ENCODE results near the gene RASGRF1. TPM values are rescaled to one million over a fixed set of nuclear protein-coding genes. Genes with fewer than 3 reads are reported as not detected.
"Not testable (repeated sequence)": the region's sequence is repeated elsewhere in the genome, so short reads cannot be mapped to it uniquely, and the experiment has no call there.

The RASGRF1 gene
- total RNA-seq, 1 donor from 2014 or later = 2.2 TPM

DNA sequence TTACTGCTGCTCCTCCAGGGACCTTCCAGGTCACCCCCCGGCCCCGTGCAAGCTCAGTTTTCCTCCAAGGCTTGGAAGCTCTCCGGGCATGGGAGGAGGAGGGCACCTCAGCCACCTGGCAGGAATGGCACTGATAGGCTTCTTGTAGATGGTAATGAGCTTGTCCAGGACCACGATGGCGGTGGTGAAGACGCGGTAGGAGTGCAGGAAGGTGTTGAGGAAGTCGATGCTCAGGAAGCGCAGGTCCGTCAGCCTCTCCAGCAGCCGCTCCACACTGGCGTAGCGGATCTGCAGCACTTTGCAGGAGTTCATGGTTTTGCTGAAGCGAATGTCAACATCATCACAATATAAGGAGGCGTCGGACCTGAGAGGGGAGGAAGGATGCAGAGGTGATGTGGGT, 84.5 kb downstream of the RASGRF1 start:
- DNase-seq = no peak

DNA sequence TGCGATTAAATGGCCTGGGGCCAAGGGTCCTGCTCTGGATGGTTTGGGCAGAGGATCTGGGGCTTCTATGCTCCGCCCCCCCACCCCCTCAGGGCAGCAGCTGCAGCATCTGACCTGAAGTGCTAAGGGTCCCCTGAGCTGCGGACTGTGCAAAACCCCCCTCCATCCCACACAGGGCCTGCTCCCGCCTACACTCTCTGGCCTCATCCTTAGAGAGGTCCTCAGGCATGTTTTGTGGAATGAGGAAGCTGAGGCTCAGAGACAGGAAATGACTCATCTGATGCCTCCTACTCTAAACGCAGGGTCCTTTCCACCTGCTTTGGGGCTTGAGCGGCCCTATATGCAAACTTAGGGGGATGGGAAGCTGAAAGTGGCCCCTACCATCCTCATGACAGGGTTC, 86.2 kb downstream of the RASGRF1 start:
- peak; percentile 77 for DNase-seq

DNA sequence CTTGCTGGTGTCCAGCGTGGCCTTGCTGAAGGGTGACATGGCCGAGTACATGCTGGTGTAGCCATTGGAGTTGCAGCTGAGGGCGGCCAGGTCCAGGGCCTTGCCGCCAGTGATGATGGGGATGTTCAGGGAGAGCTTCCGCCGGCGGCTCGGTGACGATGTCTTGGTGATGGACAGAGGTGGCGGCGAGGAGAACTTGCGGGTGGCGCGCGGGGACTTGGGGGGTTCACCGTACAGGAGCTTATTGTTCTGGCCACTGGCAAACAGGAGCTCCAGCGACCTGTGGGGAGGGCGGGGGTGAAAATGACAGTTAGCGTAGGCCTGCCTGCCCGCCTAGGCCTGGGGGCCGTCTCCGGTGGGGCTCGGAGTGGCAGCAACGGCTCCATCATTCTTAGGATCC, 86.7 kb downstream of the RASGRF1 start:
- no peak for DNase-seq

DNA sequence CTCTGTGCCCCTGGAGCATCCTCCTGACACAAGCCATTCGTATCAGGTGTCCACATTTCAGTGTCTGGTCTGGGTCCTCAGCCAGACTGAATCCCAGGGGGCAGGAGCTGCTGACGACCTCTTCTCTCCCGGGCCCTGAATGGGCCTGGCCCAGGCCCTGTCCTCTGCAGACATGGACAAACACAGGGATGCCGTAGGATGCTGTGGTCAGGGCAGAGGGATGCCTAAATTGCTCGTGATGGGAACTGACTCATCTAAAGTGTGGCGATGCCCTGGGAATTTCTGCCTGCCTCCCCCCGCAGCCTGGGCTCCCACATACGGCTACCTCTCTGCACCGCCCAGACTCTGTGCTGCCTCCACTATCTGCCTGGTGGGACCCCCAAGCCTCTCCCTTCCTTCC, 87.3 kb downstream of the RASGRF1 start:
- DNase-seq = no peak

DNA sequence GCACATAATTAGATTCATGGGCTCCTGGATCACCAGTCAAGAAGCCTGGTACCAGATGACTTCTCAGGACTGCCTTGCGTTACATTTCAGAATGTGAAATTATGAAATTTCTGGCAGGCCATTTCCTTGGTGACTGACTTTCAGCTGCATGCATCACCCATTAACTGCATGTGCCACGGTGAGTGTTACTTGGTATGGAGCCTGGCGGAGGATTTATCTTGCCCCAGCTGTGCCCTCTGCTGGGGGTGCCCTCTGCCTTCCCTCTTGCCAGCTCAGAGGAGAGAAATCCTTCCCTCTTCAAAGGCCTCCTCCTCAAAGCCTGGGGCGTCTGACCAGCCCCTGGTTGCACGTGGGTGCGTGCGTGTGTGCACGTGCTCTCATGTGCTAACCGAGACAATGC, 88.0 kb downstream of the RASGRF1 start:
- no peak for DNase-seq

DNA sequence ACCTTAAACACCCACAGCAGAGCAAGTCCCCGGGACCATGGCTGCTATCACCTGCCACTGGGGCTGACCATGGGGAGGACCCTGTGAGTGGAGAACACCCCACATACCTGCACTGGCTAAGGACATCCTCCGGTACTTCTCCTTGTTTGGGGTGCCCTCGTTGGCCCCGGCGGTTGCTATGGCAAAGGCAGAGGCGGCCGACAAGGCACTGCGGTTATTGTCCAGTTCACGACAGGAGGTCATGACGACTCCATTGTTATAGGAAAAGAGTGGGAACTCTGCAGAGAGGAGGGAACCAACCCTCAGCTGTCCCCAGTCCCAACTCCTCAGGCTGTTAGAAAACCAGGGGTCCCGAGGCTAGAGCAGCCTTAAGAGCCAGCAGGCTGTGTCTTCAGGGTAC, 90.9 kb downstream of the RASGRF1 start:
- DNase-seq = no peak

DNA sequence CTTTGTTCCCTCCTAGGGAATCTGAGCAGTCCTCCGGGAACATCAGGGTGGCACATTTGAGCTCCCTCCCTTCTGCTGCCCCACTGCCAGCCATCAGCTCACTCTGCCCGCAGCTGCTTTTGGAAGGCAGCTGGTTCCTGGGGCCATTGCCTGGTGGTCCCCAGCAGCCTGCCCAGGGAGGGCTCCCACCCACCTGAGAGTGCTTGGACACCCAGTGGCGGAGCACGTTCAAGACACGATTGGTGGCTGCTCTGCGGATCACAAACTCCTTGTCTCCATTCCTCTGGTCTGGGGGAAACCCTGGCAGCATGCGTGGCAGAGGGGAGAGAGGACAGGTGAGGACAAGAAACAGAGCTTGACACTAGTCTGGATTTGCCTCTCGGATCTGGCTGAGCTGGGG, 92.1 kb downstream of the RASGRF1 start:
- no peak for DNase-seq

DNA sequence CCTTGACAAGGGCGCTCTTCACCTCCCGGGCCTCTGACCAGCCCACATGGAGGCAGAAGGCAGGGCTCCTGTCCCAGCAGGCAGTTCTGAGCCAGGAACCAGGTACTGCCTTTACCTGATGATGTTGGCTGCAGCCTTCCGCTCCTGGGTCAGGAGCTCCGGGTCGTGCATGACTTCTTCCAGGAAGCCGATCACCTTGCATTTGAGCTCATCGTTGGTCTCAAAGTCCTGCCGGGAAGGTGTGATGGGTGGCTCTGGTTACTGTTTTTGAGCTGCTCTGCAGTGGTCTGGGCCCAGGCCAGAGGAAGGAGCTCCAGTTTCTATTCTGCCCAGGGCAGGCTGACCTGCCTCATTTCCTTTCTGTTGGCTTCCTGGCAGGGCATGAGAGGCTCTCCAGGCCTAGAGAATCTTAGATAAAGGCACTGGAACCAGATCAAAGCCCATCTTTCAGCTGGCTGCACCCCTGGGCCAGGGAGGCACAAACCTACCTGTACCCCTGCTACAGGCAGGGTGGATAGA, 92.5 kb downstream of the RASGRF1 start:
- DNase-seq = peak; percentile 37

DNA sequence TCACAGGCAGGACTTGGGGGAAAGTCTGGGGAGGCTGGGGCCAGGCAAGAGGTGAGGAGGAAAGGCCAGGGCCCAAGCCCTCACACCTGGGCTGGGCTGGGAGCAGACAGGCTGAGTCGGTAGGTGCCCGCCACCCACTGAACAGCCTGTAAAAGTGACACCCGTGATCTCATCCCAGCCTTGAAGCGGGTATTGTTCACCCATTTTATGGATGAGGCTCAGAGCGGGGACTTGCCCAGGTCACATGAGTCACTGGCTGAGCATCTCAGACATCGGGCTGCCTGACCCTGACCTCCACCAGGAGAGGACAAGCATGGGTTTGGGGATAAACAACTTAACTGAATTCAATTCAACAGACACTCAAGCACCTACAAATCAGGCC, 93.7 kb downstream of the RASGRF1 start:
- DNase-seq = no peak

DNA sequence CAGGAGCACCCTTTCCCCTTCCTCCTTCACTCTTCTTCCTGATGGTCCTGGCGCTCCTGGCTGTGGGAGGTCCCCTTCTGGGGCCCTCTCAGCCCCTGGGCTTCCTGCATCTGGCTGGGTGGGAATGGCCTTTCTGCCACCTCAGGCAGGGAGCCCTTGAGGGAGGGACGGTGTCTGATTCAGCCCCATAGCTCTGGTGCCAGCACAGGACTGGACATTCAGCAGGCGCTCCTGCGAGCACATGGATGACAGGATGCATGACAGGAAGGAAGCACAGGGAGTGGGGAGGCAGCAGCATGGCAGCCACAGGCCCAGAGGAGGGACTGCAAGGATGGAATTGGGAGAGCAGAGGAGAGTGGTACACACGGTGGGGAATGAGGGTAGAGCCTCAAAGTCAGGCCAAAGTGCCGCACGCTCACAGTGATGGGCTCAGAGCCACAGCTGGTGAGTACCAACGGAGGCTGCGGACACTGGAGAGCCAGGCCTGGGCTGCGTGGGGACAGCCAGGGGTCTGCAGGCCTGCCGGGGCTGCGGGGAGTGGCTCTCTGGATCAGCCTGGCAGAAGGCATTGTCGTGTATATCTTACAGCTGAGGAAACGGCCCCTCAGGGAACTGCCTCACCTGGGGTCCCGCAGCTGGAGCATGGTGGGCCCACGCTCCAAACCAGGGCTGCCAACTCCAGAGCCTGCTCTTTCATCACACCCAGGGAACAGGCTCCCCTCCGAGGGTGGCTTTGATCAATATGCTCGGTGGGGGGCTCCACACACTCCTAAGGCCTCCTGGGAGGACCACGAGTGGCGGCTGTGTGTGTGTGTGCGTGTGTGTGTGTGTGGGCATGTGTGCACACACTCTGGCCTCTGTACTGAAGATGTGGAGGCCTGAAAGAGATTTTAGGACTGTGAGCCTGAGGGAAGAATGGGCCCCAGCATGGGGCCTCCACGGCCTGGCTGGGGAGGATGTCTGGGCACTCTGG, 94.4 kb downstream of the RASGRF1 start:
- DNase-seq = peak; percentile 27

DNA sequence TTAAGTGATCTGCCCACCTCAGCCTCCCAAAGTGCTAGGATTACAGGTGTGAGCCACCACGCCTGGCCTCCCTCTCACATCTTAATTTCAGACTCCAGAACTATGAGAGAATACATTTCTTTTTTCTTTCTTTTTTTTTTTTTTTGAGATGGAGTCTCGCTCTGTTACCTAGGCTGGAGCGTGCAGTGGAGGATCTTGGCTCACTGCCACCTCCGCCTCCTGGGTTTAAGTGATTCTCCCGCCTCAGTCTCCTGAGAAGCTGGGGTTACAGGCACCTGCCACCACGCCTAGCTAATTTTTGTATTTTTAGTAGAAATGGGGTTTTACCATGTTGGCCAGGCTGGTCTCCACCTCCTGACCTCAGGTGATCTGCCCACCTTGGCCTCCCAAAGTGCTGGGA, 95.4 kb downstream of the RASGRF1 start:
- not testable (repeated sequence) for DNase-seq

DNA sequence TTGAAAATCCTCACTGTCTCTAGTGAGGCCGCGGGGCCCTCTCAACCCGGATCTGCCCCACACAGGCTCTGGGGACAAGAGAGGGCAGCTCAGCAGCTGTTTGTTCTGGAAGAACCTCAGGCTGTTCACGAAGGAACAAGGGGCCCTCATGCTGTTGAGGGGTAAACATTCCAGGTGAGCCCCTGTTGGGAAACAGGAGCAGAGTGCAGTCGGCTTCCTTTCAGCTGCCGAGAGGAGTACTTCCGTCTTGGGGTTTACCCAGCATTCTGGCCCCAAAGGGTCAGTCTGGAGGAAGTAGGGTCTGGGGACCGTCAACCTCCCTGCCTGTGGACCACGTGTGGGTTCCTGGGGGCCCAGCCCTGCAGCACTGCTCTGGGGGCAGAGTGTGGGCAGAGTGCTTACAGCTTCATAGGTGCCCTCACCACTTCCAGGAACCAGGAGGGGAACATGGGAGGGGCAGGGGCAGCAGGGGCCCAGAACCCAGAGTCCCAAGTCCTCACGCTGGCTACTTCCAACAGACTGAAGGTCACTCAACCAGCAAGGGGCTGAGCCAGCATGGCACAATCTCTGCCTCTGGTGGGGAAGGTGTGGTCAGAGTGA, 96.5 kb downstream of the RASGRF1 start:
- no peak for DNase-seq

DNA sequence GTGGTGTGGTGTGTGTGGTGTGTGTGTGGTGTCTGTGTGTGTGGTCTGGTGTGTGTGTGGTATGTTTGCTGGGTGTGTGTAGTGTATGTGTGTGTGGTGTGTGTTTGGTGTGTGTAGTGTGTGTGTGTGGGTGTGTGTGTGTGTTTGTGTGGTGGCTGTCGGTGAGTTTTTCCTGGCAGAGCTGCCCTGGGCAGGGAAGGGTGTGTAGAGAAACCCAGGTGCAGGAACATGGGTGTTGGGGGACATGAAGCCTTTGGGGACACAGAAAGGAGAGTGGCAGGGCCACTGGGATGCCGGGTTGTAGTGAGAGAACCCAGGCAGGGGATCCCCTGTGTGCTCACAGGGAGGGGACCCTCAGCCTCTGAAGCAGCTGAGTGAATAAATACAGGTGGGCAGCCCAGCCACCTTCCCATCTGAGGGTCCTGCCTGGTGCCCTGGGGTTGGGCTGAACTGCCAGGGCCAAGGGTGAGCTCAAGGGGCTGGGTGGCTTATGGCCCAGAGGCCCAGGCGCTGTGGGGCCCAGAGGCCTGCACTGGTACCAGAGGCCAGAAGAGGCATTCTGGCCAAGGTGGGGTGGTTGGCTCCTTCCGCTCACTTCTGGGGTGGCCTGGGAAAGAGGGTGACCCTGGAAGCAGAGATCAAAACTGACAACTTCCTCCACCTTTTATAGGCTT, 97.2 kb downstream of the RASGRF1 start:
- no peak for DNase-seq

DNA sequence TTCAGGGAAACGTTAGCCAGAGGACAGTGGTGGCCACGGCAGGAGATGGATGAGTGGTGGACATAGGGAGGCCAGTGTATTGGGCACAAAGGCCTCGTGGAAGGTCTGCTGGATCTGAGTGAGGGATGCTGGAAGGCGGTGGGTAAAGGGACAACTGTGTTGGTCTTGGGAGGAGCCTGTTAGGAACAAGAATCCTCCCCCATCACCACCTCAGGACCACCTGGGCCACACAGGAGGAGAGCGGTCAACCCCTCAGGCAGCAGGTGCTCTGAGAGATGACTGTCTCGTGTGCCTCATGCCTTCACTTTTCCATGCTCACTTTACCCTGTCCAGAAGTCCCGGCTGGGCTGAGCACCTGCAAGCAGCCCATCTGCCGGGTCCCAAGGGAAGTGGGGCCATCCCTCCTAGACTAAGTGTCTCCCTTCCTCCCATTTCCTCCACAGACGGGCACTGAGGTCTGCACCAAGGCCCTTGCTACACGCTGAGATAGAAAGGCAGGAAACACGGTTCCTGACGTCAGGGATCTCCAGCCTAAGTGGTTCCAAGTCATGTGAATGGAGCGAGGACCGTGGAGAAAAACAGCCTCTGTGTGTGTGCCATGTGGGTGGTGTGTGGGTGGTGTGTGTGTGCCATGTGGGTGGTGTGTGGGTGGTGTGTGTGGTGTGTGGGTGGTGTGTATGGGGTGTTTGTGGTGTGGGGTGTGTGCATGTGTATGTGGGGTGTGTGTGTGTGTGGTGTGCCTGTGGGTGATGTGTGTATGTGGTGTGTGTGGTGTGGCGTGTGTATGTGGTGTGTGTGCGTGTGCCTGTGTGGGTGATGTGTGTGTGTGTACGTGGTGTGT, 97.9 kb downstream of the RASGRF1 start:
- peak; percentile 88 for DNase-seq

DNA sequence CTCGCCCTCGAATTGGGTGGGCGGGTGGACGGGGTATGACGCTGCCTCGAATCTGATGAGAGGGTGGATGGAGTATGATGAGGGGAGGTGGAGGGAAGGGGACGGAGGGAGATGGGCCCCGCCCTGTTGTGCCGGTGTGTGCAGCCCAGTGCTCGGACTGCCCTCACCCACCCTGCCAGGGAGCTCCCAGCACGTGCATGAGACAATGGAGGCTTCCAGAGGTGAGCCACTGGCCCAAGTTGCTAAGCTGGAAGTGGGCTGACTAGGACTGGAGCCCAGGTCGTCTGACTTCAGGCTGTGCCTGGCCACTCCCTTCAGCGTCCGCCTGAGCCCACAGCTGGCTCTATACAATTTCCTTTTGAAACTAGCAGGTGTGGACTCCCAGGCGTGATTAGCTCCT, 98.7 kb downstream of the RASGRF1 start:
- no peak for DNase-seq

DNA sequence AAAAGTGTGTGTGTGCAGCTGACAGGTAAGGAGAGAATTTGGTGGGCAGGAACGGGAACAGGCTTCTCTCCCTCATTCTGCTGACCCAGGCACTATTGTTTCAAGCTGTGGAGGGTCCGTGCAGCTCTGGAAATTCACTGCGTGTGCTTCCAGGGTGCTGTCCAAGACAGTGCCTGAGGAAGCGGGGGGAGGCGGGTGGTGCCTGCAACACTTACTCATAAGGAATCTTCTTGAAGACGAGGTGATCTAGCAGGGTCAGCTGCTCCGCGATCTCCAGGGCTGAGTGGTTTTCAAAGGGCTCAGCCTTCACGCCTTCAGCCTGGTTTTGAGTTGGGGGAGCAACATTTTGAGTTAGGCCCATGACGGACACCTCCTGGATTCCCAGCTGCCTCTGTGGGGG, 99.1 kb downstream of the RASGRF1 start:
- no peak for DNase-seq

DNA sequence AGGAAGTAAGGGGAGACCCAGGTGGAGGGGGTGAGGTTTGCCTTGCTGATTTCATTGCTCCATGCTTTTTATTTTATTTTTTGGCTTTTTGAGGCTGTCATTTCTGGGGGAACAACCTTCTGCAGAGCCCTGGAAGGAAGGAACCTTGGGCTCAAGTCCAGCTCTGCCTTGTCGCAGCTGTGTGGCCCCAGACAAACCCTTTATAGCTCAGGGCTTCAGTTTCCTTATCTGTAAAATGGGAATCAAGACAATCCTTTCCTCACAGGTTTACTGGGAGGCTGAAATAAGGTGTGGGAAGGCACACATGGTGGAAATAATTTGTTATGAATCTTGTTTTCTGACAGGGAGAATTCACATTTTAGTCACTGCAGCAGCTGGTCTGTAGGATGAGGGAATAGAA, 100.3 kb downstream of the RASGRF1 start:
- DNase-seq = no peak

DNA sequence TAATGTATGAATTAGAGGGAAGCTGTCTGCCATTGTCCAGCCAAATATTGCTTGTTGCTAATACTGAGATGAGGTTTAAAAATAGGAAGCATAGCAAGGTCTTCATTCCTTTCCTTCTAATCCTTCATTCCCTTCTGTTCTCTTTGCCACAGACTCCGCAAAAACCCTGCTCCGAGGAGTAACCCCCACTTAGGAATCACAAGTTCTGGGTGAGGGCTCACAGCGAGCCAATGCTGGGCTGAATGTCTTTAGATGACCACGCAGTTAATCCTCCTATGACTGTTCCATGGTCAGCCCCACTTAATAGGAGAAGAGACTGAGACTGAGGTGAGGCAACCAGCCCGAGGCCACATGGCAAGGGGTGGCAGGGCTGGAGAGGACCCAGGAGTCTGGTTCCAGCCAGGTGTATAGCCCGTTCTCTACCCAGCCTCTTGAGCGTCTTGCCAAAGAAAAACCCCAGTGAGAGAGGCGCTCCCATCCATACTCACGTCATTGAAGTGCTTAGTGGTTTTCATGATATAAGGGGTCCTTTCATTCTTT, 100.8 kb downstream of the RASGRF1 start:
- DNase-seq = no peak

DNA sequence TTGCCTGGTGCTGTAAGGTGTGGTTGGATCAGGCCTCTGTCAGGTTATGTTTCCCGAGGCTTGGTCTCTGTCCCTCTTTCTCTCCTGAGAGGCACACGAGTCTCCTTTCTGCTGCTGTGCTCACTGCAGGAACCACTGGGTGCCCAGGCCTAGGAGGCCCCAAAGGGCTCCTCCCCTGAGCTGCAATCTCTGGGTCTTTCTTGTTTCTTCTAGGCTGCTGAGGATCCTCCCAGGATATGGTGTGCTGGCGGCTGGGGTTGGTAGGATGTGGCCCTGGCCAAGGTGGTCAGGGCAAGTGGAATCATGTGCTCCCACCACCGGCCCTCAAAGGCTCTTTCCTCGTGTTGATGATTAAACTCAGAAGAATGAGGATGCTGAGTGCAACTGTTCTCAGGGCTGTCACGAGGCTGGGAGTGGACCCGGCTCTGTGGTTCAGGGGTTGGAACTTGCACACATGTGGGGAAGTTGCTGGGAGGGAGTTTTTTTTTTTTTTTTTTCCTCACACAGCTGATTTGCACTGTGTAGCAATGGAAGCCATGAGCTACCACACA, 102.1 kb downstream of the RASGRF1 start:
- peak; percentile 97 for DNase-seq

DNA sequence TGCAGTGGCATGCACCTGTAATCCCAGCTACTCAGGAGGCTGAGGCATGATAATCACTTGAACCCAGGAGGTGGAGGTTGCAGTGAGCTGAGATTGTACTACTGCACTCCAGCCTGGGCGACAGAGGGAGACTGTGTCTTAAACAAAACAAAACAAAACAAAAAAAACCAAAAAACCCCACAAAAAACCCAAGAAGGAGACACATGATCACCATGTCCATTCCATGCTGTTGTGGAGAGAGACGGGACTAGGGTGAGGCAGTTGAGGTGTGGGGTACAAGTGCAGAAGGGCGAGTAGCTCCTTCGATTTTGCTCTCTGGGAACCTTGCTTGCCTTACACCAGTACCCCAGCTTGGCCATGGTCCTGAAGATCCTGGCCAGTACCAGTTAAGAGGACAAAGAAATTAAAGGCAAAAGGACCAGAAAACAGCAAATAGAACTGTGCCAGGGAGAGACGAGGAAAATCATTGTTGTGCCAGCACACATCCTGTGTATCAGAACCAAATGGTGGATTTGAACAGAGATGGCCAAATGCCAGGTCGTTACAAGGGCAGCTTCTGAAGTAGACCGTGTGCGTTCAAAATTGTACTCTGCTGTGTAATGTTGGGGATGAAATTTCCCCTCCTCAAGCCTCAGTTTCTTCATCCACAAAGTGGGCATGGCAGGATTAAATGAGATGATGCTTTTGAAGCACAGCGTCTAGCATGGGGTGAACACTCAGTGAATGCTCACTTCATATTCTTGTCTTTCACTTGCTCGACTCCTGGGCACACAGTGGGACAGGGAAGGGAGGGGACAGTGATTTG, 102.8 kb downstream of the RASGRF1 start:
- peak; percentile 60 for DNase-seq

All from dermis blood vessel endothelial cell (primary cell).